Measurements from ENCODE around the gene LEFTY2. TPM values are rescaled to one million over a fixed set of nuclear protein-coding genes. Genes with fewer than 3 reads are reported as not detected.
"Not testable (repeated sequence)": the region's sequence is repeated elsewhere in the genome, so short reads cannot be mapped to it uniquely, and the experiment has no call there.

LEFTY2 gene
- total and polyA plus RNA-seq, 2 donors (not counting 3 experiments of a cell fraction or from before 2014, with no cell fraction given): 0.06 TPM; not detected in 1

- Histone ChIP-seq H3K79me2 (ENCODE audit: control insufficient read depth, insufficient read depth, low read length) (no peaks in the 10 kb centered on the region), H3K9me1 (replicated peaks; ENCODE audit: control insufficient read depth, extremely low read depth, insufficient read depth, low read length) (no peaks in the 10 kb centered on the region), H2AFZ (ENCODE audit: low read depth, low read length) (no peak overlapping the region), H3K36me3 (ENCODE audit: control insufficient read depth in 2 of 2, extremely low read depth in 1 of 2, insufficient read depth in 2 of 2, low read length in 2 of 2) (no peaks in the 10 kb centered on the region), H3K27ac (ENCODE audit: insufficient read depth, low read depth, low read length) (no peak overlapping the region), H3K4me1 (ENCODE audit: control insufficient read depth, extremely low read depth, insufficient read depth, low read length) (no peaks in the 10 kb centered on the region), H3K4me2 (ENCODE audit: insufficient read depth, low read length) (no peak overlapping the region), H3K27me3 (ENCODE audit: control insufficient read depth in 2 of 2, insufficient read depth in 2 of 2, low read length in 2 of 2) (no peaks in the 10 kb centered on the region), H4K20me1 (replicated peaks; ENCODE audit: control insufficient read depth, extremely low read depth, insufficient read depth, low read length) (no peaks in the 10 kb centered on the region), H3K9me3 (replicated peaks; ENCODE audit: control insufficient read depth, insufficient read depth, low read length) (no peaks in the 10 kb centered on the region), H3K4me3 (replicated peaks in 1 of 3; ENCODE audit: insufficient read depth in 1 of 3, low read depth in 1 of 3, low read length in 3 of 3) (no peak overlapping the region), H3K9ac (replicated peaks; ENCODE audit: extremely low read depth, insufficient read depth, low read length) (no peak overlapping the region)
- FAIRE-seq (no peak), DNase-seq (ENCODE audit: low read depth, low spot score) (no peak)
- TF ChIP-seq GATA2 (IDR thresholded peaks at IDR 0.05; ENCODE audit: insufficient read depth, insufficient read length, low read depth, low read length): no peak
- TF ChIP-seq JUN (IDR thresholded peaks at IDR 0.05; ENCODE audit: borderline replicate concordance, insufficient read depth, insufficient read length, low read depth): no peak
- no peak for TF ChIP-seq MYC (IDR thresholded peaks at IDR 0.05; ENCODE audit: low read depth, low read length)
- TF ChIP-seq POLR2AphosphoS5 (IDR thresholded peaks at IDR 0.05; ENCODE audit: insufficient read depth, low read depth, low read length): no peak
- no peak for TF ChIP-seq EZH2 (IDR thresholded peaks at IDR 0.05; ENCODE audit: borderline replicate concordance, low read depth, low read length, severe bottlenecking)
- TF ChIP-seq CTCF (IDR thresholded peaks at IDR 0.05; ENCODE audit: extremely low read depth in 1 of 2, insufficient read depth in 1 of 2, low read depth in 1 of 2, low read length in 2 of 2): no peak
- no peak for TF ChIP-seq POLR2A (IDR thresholded peaks at IDR 0.05; ENCODE audit: low read depth, low read length)
- no peak for TF ChIP-seq MAX (IDR thresholded peaks at IDR 0.05; ENCODE audit: insufficient read depth, insufficient read length)
- no peak for TF ChIP-seq FOS (IDR thresholded peaks at IDR 0.05; ENCODE audit: borderline replicate concordance, insufficient read depth, low read length)
- no TSS peak for BruUV-seq (replicated peaks)
- intact Hi-C loops (cut with micrococcal nuclease): no loop called here
- ChIA-PET POLR2A (interaction anchor here (1.0 kb wide), 1 partner anchor 17 kb away, joined by 3 read pairs; the partner anchor contains the start of gene PYCR2), CTCF (interaction anchor here (0.9 kb wide), 1 partner anchor 16 kb away, joined by 3 read pairs; the partner anchor contains the start of gene PYCR2)
- dilution Hi-C loops (cut with MboI; ENCODE audit: extremely low pct_ligation_motif_present, low sequenced_read_pairs): no loop called here
These were observed 452 bp downstream of the LEFTY2 start for GRCh38 chr1:225940385-225941151.

- BruUV-seq (replicated peaks); intact Hi-C loops (cut with micrococcal nuclease); H3K9me3 ChIP-seq (replicated peaks; ENCODE audit: control insufficient read depth, insufficient read depth, low read length); H3K27ac ChIP-seq (ENCODE audit: insufficient read depth, low read depth, low read length); H2AFZ ChIP-seq (ENCODE audit: low read depth, low read length); DNase-seq (ENCODE audit: low read depth, low spot score); CTCF ChIA-PET; dilution Hi-C loops (cut with MboI; ENCODE audit: extremely low pct_ligation_motif_present, low sequenced_read_pairs); H3K4me2 ChIP-seq (ENCODE audit: insufficient read depth, low read length); FAIRE-seq; H3K9me1 ChIP-seq (replicated peaks; ENCODE audit: control insufficient read depth, extremely low read depth, insufficient read depth, low read length); H3K27me3 ChIP-seq (ENCODE audit: control insufficient read depth in 2 of 2, insufficient read depth in 2 of 2, low read length in 2 of 2); H3K4me1 ChIP-seq (ENCODE audit: control insufficient read depth, extremely low read depth, insufficient read depth, low read length); H3K4me3 ChIP-seq (replicated peaks in 1 of 3; ENCODE audit: insufficient read depth in 1 of 3, low read depth in 1 of 3, low read length in 3 of 3); H3K36me3 ChIP-seq (ENCODE audit: control insufficient read depth in 2 of 2, extremely low read depth in 1 of 2, insufficient read depth in 2 of 2, low read length in 2 of 2); H3K9ac ChIP-seq (replicated peaks; ENCODE audit: extremely low read depth, insufficient read depth, low read length); H4K20me1 ChIP-seq (replicated peaks; ENCODE audit: control insufficient read depth, extremely low read depth, insufficient read depth, low read length); H3K79me2 ChIP-seq (ENCODE audit: control insufficient read depth, insufficient read depth, low read length): not testable (repeated sequence)
- POLR2A ChIA-PET: interaction anchor here (1.0 kb wide), 1 partner anchor 16 kb away, joined by 3 read pairs; the partner anchor contains the start of gene PYCR2
These were observed 1.1 kb downstream of the LEFTY2 start for GRCh38 chr1:225939939-225940310.
